EH (cell line): ENCODE data around the gene C4orf36.
A peak's percentile ranks its signal among the peaks of the same experiment; 100 is the strongest.

Experiments used
- DNase-seq: peaks from one replicate; pipeline ENCODE4 v3.0.0-alpha.2; 2015; ENCODE audit warnings: low read depth

The C4orf36 gene

GRCh38 chr4:86891762-86892635, at the start of gene C4orf36:
TSS of gene C4orf36 (minus strand) at chr4:86892422. CDS start at chr4:86891520, 902 bp downstream.
- DNase-seq, result peak; percentile 72

GRCh38 chr4:86940920-86941460, 48.8 kb upstream of the C4orf36 start:
- DNase-seq, result no peak

GRCh38 chr4:86939729-86940575, 47.7 kb upstream of the C4orf36 start:
- peak; percentile 70 for DNase-seq

GRCh38 chr4:86938771-86939520, 46.7 kb upstream of the C4orf36 start:
- DNase-seq, result peak; percentile 34

GRCh38 chr4:86935853-86936733, 43.9 kb upstream of the C4orf36 start:
- peak; percentile 76 for DNase-seq

GRCh38 chr4:86935566-86935852, 43.3 kb upstream of the C4orf36 start:
- DNase-seq, result no peak

GRCh38 chr4:86934771-86935565, 42.7 kb upstream of the C4orf36 start, which contains the start of gene AFF1:
TSS of gene AFF1 (plus strand) at chr4:86935011. CDS start at chr4:86948534, 13,523 bp downstream.
- peak; percentile 92 for DNase-seq

- no peak for DNase-seq
Observed at GRCh38 chr4:86934147-86934770, 42.0 kb upstream of the C4orf36 start.

GRCh38 chr4:86928400-86929255, 36.4 kb upstream of the C4orf36 start:
- DNase-seq, result no peak

- peak; percentile 97 for DNase-seq
Observed at GRCh38 chr4:86927843-86928395, 35.7 kb upstream of the C4orf36 start.

- peak; percentile 35 for DNase-seq
Observed at GRCh38 chr4:86926435-86927086, 34.3 kb upstream of the C4orf36 start.

- peak; percentile 92 for DNase-seq
Observed at GRCh38 chr4:86924811-86925210, 32.6 kb upstream of the C4orf36 start.

- peak; percentile 48 for DNase-seq
Observed at GRCh38 chr4:86921608-86922252, 29.5 kb upstream of the C4orf36 start.

- DNase-seq, result peak; percentile 69
Observed at GRCh38 chr4:86919561-86920223, 27.5 kb upstream of the C4orf36 start.

- DNase-seq, result peak; percentile 82
Observed at GRCh38 chr4:86918539-86919072, 26.4 kb upstream of the C4orf36 start.
